SU-DHL-6 (cell line): ENCODE data around the gene HECTD4.

ENCODE experiments used
- H2AFZ ChIP-seq: fragments of 200-600 bp; sonication (generic); 2 replicates; pipeline ENCODE4 v1.6.1; 2014; ENCODE audit warnings: low read depth, mild to moderate bottlenecking, moderate library complexity, mixed read lengths, antibody characterized with exemption, low read length; ENCODE audit not compliant: severe bottlenecking
- H3F3A ChIP-seq: fragments of 200-600 bp; shearing (Covaris generic); 2 replicates; pipeline ENCODE4 v1.6.0; 2016; ENCODE audit warnings: antibody characterized with exemption, mild to moderate bottlenecking; ENCODE audit not compliant: insufficient read depth
- H3K27ac ChIP-seq: fragments of 200-600 bp; sonication (generic); 2 replicates; pipeline ENCODE4 v1.5.1; 2016; ENCODE audit warnings: low read depth, mild to moderate bottlenecking, low read length, moderate library complexity, mixed read lengths
- H3K27me3 ChIP-seq: fragments of 200-600 bp; sonication (generic), shearing (Covaris generic); 2 replicates; pipeline ENCODE4 v1.6.0; 2014; ENCODE audit warnings: mild to moderate bottlenecking, low read length
- H3K36me3 ChIP-seq: fragments of 200-600 bp; sonication (generic); 2 replicates; pipeline ENCODE4 v1.6.1; 2014; ENCODE audit warnings: mild to moderate bottlenecking, low read length, mixed read lengths
- H3K4me2 ChIP-seq: fragments of 300-600, 200-600 bp; shearing (Covaris generic), sonication (generic); 2 replicates; pipeline ENCODE4 v1.6.0; 2014; ENCODE audit warnings: low read length, low read depth, mild to moderate bottlenecking; ENCODE audit not compliant: poor library complexity, severe bottlenecking
- H3K4me3 ChIP-seq: fragments of 200-600 bp; sonication (generic); 2 replicates; pipeline ENCODE4 v1.5.1; 2014; ENCODE audit warnings: antibody characterized with exemption, low read length, mild to moderate bottlenecking, mixed read lengths; ENCODE audit not compliant: insufficient read depth, poor library complexity, severe bottlenecking
- H3K79me2 ChIP-seq: fragments of 200-600 bp; sonication (generic); 2 replicates; pipeline ENCODE4 v1.6.1; 2014; ENCODE audit warnings: mild to moderate bottlenecking, low read length, moderate library complexity; ENCODE audit not compliant: insufficient read depth
- H3K9ac ChIP-seq: fragments of 200-600 bp; sonication (generic); 2 replicates; pipeline ENCODE4 v1.7.0; 2014; ENCODE audit warnings: mild to moderate bottlenecking, low read length
- H3K9me2 ChIP-seq: fragments of 200-600 bp; sonication (generic); replicated peaks from 2 replicates; pipeline ENCODE4 v1.6.1; 2014; ENCODE audit warnings: low read length; ENCODE audit not compliant: insufficient read depth
- H3K9me3 ChIP-seq: fragments of 200-600 bp; sonication (generic); 2 replicates; pipeline ENCODE4 v1.6.1; 2014; ENCODE audit warnings: low read length, mixed read lengths; ENCODE audit not compliant: insufficient read depth
- H4K20me1 ChIP-seq: fragments of 200-600 bp; sonication (generic); 2 replicates; pipeline ENCODE4 v1.6.1; 2014; ENCODE audit warnings: low read depth, mild to moderate bottlenecking, antibody characterized with exemption, low read length, moderate library complexity, mixed read lengths
- EZH2phosphoT487 ChIP-seq: fragments of 200-600 bp; sonication (generic), shearing (Covaris generic); conservative IDR thresholded peaks from 2 replicates; pipeline ENCODE4 v1.6.1; 2018; ENCODE audit warnings: mild to moderate bottlenecking, antibody characterized with exemption, low read length, moderate library complexity, mixed read lengths
- TF ChIP-seq, protein P1 (sequence below): fragments of 200-600 bp; sonication (generic); IDR thresholded peaks from one replicate; pipeline ENCODE4 v1.5.1; 2017; ENCODE audit warnings: antibody characterized with exemption, mild to moderate bottlenecking, low read length, moderate library complexity; ENCODE audit not compliant: insufficient read depth, poor library complexity, severe bottlenecking

HECTD4 gene

DNA sequence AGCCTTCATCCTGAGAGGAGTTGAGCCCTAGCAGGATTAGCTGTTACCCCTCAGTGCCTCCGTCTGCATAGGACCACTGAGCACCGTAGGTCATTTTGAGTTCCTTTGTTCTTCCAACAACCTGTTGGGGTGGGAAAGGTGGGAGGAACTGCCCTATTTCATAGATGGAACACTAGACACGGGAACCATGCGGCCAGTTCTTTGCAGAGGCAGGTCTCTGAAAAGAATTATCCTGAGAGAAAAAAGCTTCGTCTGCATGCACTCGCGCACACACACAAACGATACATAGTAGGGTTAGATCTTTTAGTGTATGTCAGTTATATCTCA lies 228.4 kb downstream of the HECTD4 start:
- Histone ChIP-seq H3K27ac (no peak overlapping the region), H3K9me2 (no peaks in the 10 kb centered on the region), H4K20me1 (no peaks in the 10 kb centered on the region), H3F3A (no peaks in the 10 kb centered on the region), H3K36me3 (0 out of 2 replicates have a peak, but pooled peaks cover 2% of the 10 kb centered on the region), H3K79me2 (no peaks in the 10 kb centered on the region), H3K9ac (no peak overlapping the region), H2AFZ (no peak overlapping the region), H3K27me3 (no peaks in the 10 kb centered on the region), H3K4me2 (no peak overlapping the region), H3K4me3 (no peak overlapping the region), H3K9me3 (no peaks in the 10 kb centered on the region)
- TF ChIP-seq, protein P1, sequence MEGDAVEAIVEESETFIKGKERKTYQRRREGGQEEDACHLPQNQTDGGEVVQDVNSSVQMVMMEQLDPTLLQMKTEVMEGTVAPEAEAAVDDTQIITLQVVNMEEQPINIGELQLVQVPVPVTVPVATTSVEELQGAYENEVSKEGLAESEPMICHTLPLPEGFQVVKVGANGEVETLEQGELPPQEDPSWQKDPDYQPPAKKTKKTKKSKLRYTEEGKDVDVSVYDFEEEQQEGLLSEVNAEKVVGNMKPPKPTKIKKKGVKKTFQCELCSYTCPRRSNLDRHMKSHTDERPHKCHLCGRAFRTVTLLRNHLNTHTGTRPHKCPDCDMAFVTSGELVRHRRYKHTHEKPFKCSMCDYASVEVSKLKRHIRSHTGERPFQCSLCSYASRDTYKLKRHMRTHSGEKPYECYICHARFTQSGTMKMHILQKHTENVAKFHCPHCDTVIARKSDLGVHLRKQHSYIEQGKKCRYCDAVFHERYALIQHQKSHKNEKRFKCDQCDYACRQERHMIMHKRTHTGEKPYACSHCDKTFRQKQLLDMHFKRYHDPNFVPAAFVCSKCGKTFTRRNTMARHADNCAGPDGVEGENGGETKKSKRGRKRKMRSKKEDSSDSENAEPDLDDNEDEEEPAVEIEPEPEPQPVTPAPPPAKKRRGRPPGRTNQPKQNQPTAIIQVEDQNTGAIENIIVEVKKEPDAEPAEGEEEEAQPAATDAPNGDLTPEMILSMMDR = no peak
- TF ChIP-seq EZH2phosphoT487 = no peak

DNA sequence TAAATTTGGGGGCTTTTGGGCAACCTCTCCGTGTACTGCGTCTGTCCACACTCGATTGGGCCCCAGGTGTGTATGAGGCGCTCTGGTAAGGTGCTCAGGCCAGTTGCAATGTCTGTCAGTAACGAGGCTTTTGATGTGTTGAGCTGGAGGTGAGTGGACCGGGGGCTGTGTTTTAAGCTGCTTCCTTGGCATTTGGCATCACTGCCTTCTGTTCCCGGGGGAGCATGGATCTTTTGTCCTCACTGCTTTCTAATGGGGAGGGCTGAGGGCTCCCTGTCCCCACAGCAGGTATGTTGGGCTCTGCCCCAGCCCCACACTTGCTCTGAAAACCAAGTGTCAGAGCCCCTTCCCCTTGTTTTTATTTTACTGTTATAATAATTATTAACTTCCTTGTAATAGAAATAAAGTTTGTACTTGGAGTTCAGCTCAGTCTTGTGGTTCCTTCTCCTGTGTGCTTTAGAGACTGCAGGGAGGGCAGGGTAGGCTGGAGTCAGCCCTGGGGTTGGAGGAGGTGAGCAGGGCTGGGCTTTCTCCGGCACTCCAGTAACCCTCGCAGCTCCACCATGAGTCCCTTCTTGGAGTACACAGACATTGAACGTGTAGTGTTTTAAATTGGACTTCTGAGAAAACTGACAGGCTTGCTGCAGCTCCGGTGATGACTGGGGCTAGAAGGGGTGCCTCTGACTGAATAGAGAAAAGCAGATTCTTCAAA lies 228.9 kb downstream of the HECTD4 start:
- no peaks in the 10 kb centered on the region for H3K9me3 ChIP-seq
- no peak overlapping the region for H2AFZ ChIP-seq
- no peaks in the 10 kb centered on the region for H3K79me2 ChIP-seq
- H3F3A ChIP-seq = no peaks in the 10 kb centered on the region
- H3K4me3 ChIP-seq = no peak overlapping the region
- no peaks in the 10 kb centered on the region for H3K27me3 ChIP-seq
- H4K20me1 ChIP-seq = no peaks in the 10 kb centered on the region
- H3K9ac ChIP-seq = no peak overlapping the region
- H3K27ac ChIP-seq = no peak overlapping the region
- no peak overlapping the region for H3K4me2 ChIP-seq
- TF ChIP-seq EZH2phosphoT487 = no peak
- TF ChIP-seq, protein P1 = no peak
- no peaks in the 10 kb centered on the region for H3K9me2 ChIP-seq
- H3K36me3 ChIP-seq = 0 out of 2 replicates have a peak, but pooled peaks cover 2% of the 10 kb centered on the region

- Histone ChIP-seq H2AFZ (no peak overlapping the region), H3F3A (no peaks in the 10 kb centered on the region), H3K27me3 (no peaks in the 10 kb centered on the region), H4K20me1 (no peaks in the 10 kb centered on the region), H3K4me2 (no peak overlapping the region), H3K9ac (no peak overlapping the region), H3K79me2 (no peaks in the 10 kb centered on the region), H3K36me3 (0 out of 2 replicates have a peak, but pooled peaks cover 2% of the 10 kb centered on the region), H3K4me3 (no peak overlapping the region), H3K27ac (no peak overlapping the region), H3K9me2 (no peaks in the 10 kb centered on the region), H3K9me3 (no peaks in the 10 kb centered on the region)
- no peak for TF ChIP-seq EZH2phosphoT487
- TF ChIP-seq, protein P1 = no peak
These were observed 230.3 kb downstream of the HECTD4 start for GRCh38 chr12:112151766-112152541.
